Activated B cell treated with CpG ODN at 0.5 μM for 24 hours (primary cell): Measurements from ENCODE around the gene OVCA2. TPM values are rescaled to one million over a fixed set of nuclear protein-coding genes. Genes with fewer than 3 reads are reported as not detected.

Source experiments
- ATAC-seq: fragments of 200-7000 bp; cut with Tn5 transposase; one replicate; pipeline ENCODE4 v1.10.0; 2021; ENCODE audit warnings: low read depth, mild to moderate bottlenecking, moderate library complexity
- CTCF ChIA-PET: fragments of 350-600 bp; sonication (Branson Sonifier 250); formaldehyde crosslinking; loops from one replicate; lab custom pipeline; 2021; ENCODE audit warnings: antibody characterized with exemption; lab: Charles Lee
- POLR2A ChIA-PET: fragments of 350-600 bp; sonication (Branson Sonifier 250); formaldehyde crosslinking; loops from one replicate; lab custom pipeline; 2021; ENCODE audit warnings: antibody characterized with exemption; lab: Charles Lee
- DNase-seq: peaks from one replicate; pipeline ENCODE4 v3.0.0; 2022
- H3K27ac Mint-ChIP-seq: one replicate; pipeline ENCODE4 v1.8.0; 2020; ENCODE audit warnings: mixed read lengths
- H3K27me3 Mint-ChIP-seq: one replicate; pipeline ENCODE4 v1.8.0; 2021; ENCODE audit warnings: mixed read lengths
- H3K36me3 Mint-ChIP-seq: one replicate; pipeline ENCODE4 v1.8.0; 2021; ENCODE audit warnings: low read depth, mixed read lengths
- H3K4me1 Mint-ChIP-seq: one replicate; pipeline ENCODE4 v1.8.0; 2021; ENCODE audit warnings: mixed read lengths
- H3K4me3 Mint-ChIP-seq: one replicate; pipeline ENCODE4 v1.8.0; 2020; ENCODE audit warnings: mild to moderate bottlenecking, mixed read lengths
- H3K9me3 Mint-ChIP-seq: one replicate; pipeline ENCODE4 v1.8.0; 2020; ENCODE audit warnings: mixed read lengths
- CTCF ChIP-seq: fragments of 200-600 bp; IDR thresholded peaks from one replicate; pipeline ENCODE4 v1.8.0; 2022; ENCODE audit warnings: antibody characterized with exemption, mild to moderate bottlenecking
- intact Hi-C: fragments of 100-400 bp; cut with micrococcal nuclease; formaldehyde crosslinking; loops from one replicate; pipeline ENCODE4 v1.15.1; 2024
- total RNA-seq: library from RNA; stranded (reverse); gene quantifications from 2 replicates; pipeline ENCODE4 v1.2.3, GENCODE V29; 2022

The OVCA2 gene
- total RNA-seq, 1 donor from 2014 or later = 29.4 TPM

- ATAC-seq (peak; percentile 29), DNase-seq (peak; percentile 74)
- H3K4me1 Mint-ChIP-seq = peaks cover 38% of the 10 kb centered on the region
- peak overlapping the region; percentile 69 for H3K4me3 Mint-ChIP-seq
- ChIA-PET POLR2A (interaction anchor here (0.6 to 24.5 kb wide), 14 partner anchors 10 to 343 kb away, joined by 3 to 449 read pairs (median 4); no protein-coding TSS in a partner anchor), CTCF (interaction anchor here (0.6 to 8.6 kb wide), 22 partner anchors 8 to 223 kb away, joined by 3 to 228 read pairs (median 5); no protein-coding TSS in a partner anchor)
- peak; percentile 49 for TF ChIP-seq CTCF
- no peak overlapping the region for H3K27ac Mint-ChIP-seq
- H3K36me3 Mint-ChIP-seq = peaks cover 19% of the 10 kb centered on the region
- no peaks in the 10 kb centered on the region for H3K9me3 Mint-ChIP-seq
- no peaks in the 10 kb centered on the region for H3K27me3 Mint-ChIP-seq
- intact Hi-C loops = loop anchor here (1.0 to 5.0 kb wide), 3 partner anchors 11 to 43 kb away; no protein-coding TSS in a partner anchor
These were observed 17.0 kb downstream of the OVCA2 start for GRCh38 chr17:2058586-2059546.

DNA sequence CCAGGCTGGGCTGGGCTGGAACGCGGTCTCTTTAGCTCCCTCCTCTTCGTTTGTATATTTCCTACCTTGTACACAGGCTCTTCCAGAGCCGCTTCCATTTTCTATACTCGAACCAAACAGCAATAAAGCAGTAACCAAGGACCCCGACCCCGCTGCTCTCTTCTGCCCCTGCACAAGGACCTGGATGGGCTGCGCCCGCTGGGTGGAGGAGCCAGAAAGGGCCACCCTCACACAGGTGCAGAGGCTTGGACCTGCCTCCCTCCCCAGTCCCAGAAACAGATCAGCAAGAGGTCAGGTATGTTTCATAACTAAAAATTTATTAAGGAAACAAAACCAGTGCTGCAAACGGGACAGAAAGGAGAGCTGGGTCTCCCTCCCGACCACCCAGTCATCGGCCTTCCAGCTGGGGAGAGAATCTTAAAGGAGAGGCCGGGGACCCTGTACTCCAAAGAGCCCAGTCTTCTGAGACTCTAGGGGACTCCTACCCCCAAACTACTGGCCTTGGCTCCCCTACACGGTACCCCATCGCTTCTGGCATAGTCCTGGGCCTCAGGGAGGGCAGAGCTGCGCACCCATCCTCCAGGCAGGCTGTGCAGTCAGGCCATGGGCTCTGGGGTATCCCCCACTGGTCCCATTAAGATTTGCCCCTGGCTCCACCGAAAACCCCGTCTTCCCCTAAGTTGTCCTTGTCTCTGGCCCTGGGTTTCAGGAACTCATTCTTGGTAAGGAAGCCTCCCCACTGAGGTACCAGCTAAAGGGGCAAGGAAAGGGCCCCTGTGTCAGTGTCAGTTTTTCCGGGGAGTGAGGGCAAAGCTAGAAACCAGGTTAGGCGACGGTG, 17.9 kb downstream of the OVCA2 start:
- POLR2A ChIA-PET = interaction anchor here (0.6 to 24.5 kb wide), 10 partner anchors 10 to 344 kb away, joined by 3 to 449 read pairs (median 4); no protein-coding TSS in a partner anchor

GRCh38 chr17:2060385-2060658, 18.5 kb downstream of the OVCA2 start:
- peak overlapping the region; percentile 35 for H3K27ac Mint-ChIP-seq
- ATAC-seq (no peak), DNase-seq (no peak)
- ChIA-PET POLR2A (interaction anchor here (0.6 to 24.5 kb wide), 4 partner anchors 10 to 224 kb away, joined by 3 to 449 read pairs (median 4); no protein-coding TSS in a partner anchor), CTCF (interaction anchor here (7.0 to 8.6 kb wide), 3 partner anchors 28 to 185 kb away, joined by 89 to 228 read pairs (median 98); no protein-coding TSS in a partner anchor)
- no peak for TF ChIP-seq CTCF
- no peak overlapping the region for H3K4me3 Mint-ChIP-seq
- H3K27me3 Mint-ChIP-seq = no peaks in the 10 kb centered on the region
- peaks cover 43% of the 10 kb centered on the region for H3K4me1 Mint-ChIP-seq
- H3K36me3 Mint-ChIP-seq = peaks cover 25% of the 10 kb centered on the region
- H3K9me3 Mint-ChIP-seq = no peaks in the 10 kb centered on the region
- intact Hi-C loops = no loop called here

More for the DNA sequence above, 17.9 kb downstream of the OVCA2 start:
- no peak for DNase-seq
- intact Hi-C loops = loop anchor here (1.0 to 5.0 kb wide), 3 partner anchors 11 to 43 kb away; no protein-coding TSS in a partner anchor
- Mint-ChIP-seq H3K4me3 (peak overlapping the region; percentile 69), H3K27ac (peak overlapping the region; percentile 35), H3K36me3 (peaks cover 23% of the 10 kb centered on the region), H3K27me3 (no peaks in the 10 kb centered on the region), H3K4me1 (peaks cover 39% of the 10 kb centered on the region), H3K9me3 (no peaks in the 10 kb centered on the region)
- CTCF ChIA-PET = interaction anchor here (1.0 to 8.6 kb wide), 8 partner anchors 8 to 185 kb away, joined by 3 to 228 read pairs (median 20); no protein-coding TSS in a partner anchor
- TF ChIP-seq CTCF = no peak
- ATAC-seq = no peak

DNA sequence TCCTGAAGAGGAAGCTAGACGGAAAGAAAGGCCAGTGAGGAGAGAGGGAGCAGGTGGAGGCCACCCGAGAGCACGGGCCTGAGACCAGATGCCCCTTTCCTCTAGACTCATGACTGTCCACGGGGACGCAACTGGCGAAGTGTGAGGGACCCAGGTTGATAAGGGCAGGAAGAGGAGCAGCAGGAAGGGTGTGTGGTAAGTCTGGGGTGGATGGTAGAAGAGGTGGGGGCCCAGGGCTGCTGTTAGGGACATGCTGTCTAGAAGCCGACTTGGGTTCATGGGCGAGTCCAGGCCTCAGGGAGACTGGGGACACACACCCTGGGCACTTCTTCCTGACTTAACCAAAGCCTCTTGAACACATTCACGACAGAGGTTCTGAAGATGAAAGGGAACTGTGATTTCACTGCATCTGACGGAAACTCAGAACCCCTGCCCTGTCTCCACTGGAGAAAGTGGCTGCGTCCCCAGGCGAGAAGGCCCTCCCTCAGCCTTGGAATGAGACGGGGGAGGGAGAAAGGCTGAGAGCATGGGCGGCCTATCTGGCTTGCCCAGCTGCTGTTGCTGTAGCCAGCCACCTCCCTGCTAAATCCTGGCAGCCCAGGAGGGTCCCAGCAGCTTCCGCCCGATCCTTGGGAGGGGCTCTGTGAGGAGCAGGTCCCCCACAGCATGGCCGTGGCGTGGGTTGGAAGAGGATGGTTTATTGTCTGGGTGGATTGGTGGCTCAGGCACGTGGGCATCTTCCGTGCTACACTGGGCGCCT, 19.0 kb downstream of the OVCA2 start:
- POLR2A ChIA-PET = interaction anchor here (0.6 to 24.5 kb wide), 3 partner anchors 9 to 224 kb away, joined by 3 to 449 read pairs (median 4); no protein-coding TSS in a partner anchor
- DNase-seq = no peak
- Mint-ChIP-seq H3K4me3 (no peak overlapping the region), H3K4me1 (peaks cover 49% of the 10 kb centered on the region), H3K27me3 (no peaks in the 10 kb centered on the region), H3K36me3 (peaks cover 29% of the 10 kb centered on the region), H3K9me3 (no peaks in the 10 kb centered on the region), H3K27ac (peak overlapping the region; percentile 35)
- ATAC-seq = no peak
- TF ChIP-seq CTCF = no peak
- CTCF ChIA-PET = interaction anchor here (7.0 to 8.6 kb wide), 3 partner anchors 28 to 184 kb away, joined by 89 to 228 read pairs (median 98); no protein-coding TSS in a partner anchor
- intact Hi-C loops = no loop called here
